NT2/D1 (cell line): ENCODE data around the gene ADK.

Experiments used
- DNase-seq: peaks from one replicate; pipeline ENCODE4 v3.0.0-alpha.2; 2011; ENCODE audit warnings: low read depth, low spot score
- H3K27me3 ChIP-seq: 2 replicates; pipeline ENCODE4 v1.6.0; 2011; ENCODE audit warnings: mild to moderate bottlenecking; ENCODE audit not compliant: insufficient read length, insufficient read depth
- H3K36me3 ChIP-seq: 2 replicates; pipeline ENCODE4 v1.6.1; 2011; ENCODE audit warnings: mild to moderate bottlenecking, low read length, mixed read lengths; ENCODE audit not compliant: insufficient read depth, insufficient read length
- H3K4me1 ChIP-seq: 2 replicates; pipeline ENCODE4 v1.5.1; 2011; ENCODE audit not compliant: insufficient read depth, insufficient read length
- H3K4me3 ChIP-seq: 2 replicates; pipeline ENCODE4 v1.5.1; 2011; ENCODE audit warnings: low read depth; ENCODE audit not compliant: insufficient read length
- H3K9ac ChIP-seq: 2 replicates; pipeline ENCODE4 v1.6.0; 2011; ENCODE audit warnings: low read depth; ENCODE audit not compliant: insufficient read length
- H3K9me3 ChIP-seq: 2 replicates; pipeline ENCODE4 v1.5.1; 2011; ENCODE audit warnings: mild to moderate bottlenecking, low read length; ENCODE audit not compliant: insufficient read depth
- SUZ12 ChIP-seq: IDR thresholded peaks from 2 replicates; pipeline ENCODE4 v1.6.1; 2011; ENCODE audit not compliant: insufficient read length, insufficient read depth; ENCODE audit errors: extremely low read depth
- YY1 ChIP-seq: IDR thresholded peaks from 2 replicates; pipeline ENCODE4 v1.6.1; 2011; ENCODE audit not compliant: insufficient read length, insufficient read depth
- ZNF274 ChIP-seq: IDR thresholded peaks from 2 replicates; pipeline ENCODE4 v1.6.1; 2011; ENCODE audit warnings: mild to moderate bottlenecking, low read depth, low read length

Gene ADK

GRCh38 chr10:74163319-74164068 lies 12.5 kb downstream of the ADK start:
- no peaks in the 10 kb centered on the region for H3K9me3 ChIP-seq
- peaks cover 5% of the 10 kb centered on the region for H3K36me3 ChIP-seq
- H3K4me1 ChIP-seq = no peaks in the 10 kb centered on the region
- H3K27me3 ChIP-seq = no peaks in the 10 kb centered on the region
- no peak overlapping the region for H3K9ac ChIP-seq
- no peak for TF ChIP-seq ZNF274
- TF ChIP-seq SUZ12 = no peak
- TF ChIP-seq YY1 = no peak
- no peak for DNase-seq
- H3K4me3 ChIP-seq = no peak overlapping the region

DNA sequence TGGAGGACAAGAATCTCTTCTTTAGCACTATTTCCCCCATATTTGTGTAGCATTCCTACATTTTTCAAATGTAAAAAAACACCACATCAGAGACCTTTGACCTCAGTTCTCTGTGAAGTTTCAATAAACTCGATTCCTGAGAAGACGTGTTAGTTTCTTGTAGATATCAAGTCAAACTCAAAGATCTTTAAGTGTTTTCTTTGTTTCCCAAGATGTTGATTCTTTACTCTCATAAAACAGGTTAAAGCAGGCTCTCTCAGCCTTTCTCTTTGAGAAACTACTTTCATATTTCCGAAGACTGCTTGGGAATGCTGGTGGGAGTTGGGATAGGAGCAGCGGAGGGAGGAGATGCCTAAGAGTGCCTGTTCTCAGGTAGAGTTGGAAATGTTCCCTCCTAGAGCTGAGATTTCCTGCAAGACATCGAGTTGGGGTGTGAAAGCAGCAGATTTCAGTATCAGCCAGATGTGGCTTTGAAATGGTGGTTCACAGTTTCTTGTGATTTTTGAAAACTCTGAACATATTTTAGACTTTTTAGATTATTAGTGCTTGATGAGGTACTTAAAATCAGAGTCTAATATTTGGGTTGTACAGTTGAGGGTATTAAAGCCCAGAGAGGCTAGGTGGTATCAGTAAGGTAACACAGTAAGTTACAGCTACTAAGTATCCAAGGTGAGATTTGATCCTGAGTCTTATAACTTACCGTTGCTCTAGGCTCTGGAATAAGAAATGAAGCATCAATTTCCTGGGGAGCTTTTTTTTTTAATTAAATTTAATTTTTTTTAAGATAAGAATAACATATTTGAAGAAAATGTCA lies 13.9 kb downstream of the ADK start:
- no peak for DNase-seq
- Histone ChIP-seq H3K27me3 (no peaks in the 10 kb centered on the region), H3K9me3 (no peaks in the 10 kb centered on the region), H3K36me3 (peaks cover 5% of the 10 kb centered on the region), H3K4me1 (no peaks in the 10 kb centered on the region), H3K4me3 (no peak overlapping the region), H3K9ac (no peak overlapping the region)
- TF ChIP-seq SUZ12 = no peak
- TF ChIP-seq YY1 = no peak
- no peak for TF ChIP-seq ZNF274

- Histone ChIP-seq H3K4me1 (no peaks in the 10 kb centered on the region), H3K9me3 (no peaks in the 10 kb centered on the region), H3K36me3 (no peaks in the 10 kb centered on the region), H3K4me3 (no peak overlapping the region), H3K27me3 (no peaks in the 10 kb centered on the region), H3K9ac (no peak overlapping the region)
- TF ChIP-seq SUZ12 (no peak), ZNF274 (no peak), YY1 (no peak)
- no peak for DNase-seq
Observed at GRCh38 chr10:74165530-74165901, 14.5 kb downstream of the ADK start.

DNA sequence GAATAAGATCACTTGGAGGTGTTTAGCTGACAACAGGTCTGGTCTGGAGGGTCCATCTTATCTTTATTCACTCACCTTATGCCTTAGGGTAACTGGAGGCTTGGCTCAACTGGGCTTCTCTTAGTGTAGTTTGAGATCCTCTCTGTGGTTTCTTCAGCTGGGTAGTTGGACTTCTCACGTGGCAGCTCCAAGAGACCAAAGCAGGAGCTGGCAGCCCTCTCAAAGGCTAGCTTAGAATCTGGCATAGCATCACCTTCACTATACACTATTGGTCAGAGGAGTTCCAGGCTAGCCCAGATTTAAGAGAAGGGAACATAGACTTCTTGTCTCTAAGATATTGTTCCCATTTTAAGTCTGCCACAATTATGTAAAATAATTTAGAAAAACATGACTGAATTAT lies 16.4 kb downstream of the ADK start:
- H3K9me3 ChIP-seq = no peaks in the 10 kb centered on the region
- DNase-seq = no peak
- no peaks in the 10 kb centered on the region for H3K27me3 ChIP-seq
- no peaks in the 10 kb centered on the region for H3K36me3 ChIP-seq
- TF ChIP-seq YY1 = no peak
- no peak for TF ChIP-seq ZNF274
- TF ChIP-seq SUZ12 = no peak
- H3K4me3 ChIP-seq = no peak overlapping the region
- H3K4me1 ChIP-seq = no peaks in the 10 kb centered on the region
- no peak overlapping the region for H3K9ac ChIP-seq

DNA sequence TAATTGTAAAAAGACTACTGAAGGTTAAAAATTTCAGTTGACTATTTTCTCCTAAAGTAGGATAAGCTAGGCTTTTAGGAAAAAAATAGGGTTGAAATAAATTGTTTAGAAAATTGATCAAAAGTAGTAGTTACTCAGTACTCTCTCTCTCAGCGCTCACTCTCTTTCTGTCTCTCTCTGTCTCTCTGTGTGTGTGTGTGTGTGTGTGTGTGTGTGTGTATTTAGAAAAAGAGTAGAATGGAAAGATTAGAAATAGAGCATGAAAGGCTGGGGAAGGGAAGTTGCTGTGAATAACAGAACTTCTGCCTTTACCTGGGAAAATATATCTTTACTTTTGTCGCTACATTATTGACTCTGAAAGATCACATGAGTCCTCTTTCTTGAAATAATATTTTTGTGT lies 20.6 kb downstream of the ADK start:
- no peak for TF ChIP-seq YY1
- TF ChIP-seq ZNF274 = no peak
- no peak for TF ChIP-seq SUZ12
- no peak overlapping the region for H3K4me3 ChIP-seq
- no peak for DNase-seq

DNA sequence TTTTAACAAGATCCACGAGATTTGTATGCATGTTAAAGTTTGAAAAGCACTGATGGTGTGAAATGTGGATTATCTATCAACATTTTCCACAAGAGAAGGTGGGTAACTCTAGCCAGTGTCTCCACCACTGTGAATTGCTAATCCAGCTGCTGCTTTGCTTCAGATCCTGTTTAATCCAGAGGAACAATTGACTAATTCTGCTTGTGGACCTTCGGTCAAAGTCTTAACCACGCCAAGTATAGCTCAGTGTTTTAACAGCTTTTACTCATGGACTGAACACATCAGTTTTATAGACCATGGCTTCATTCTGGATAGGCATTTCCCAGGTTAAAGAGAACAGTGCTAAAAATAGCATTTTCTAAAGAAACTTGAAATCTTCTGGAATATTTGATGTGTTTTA lies 23.5 kb downstream of the ADK start:
- Histone ChIP-seq H3K4me3 (no peak overlapping the region), H3K27me3 (no peaks in the 10 kb centered on the region), H3K9me3 (no peaks in the 10 kb centered on the region), H3K4me1 (no peaks in the 10 kb centered on the region), H3K36me3 (no peaks in the 10 kb centered on the region), H3K9ac (no peak overlapping the region)
- no peak for DNase-seq
- TF ChIP-seq ZNF274 (no peak), YY1 (no peak)

More for the DNA sequence above, 20.6 kb downstream of the ADK start:
- Histone ChIP-seq H3K4me1 (no peaks in the 10 kb centered on the region), H3K9me3 (no peaks in the 10 kb centered on the region), H3K36me3 (no peaks in the 10 kb centered on the region), H3K27me3 (no peaks in the 10 kb centered on the region), H3K9ac (no peak overlapping the region)

DNA sequence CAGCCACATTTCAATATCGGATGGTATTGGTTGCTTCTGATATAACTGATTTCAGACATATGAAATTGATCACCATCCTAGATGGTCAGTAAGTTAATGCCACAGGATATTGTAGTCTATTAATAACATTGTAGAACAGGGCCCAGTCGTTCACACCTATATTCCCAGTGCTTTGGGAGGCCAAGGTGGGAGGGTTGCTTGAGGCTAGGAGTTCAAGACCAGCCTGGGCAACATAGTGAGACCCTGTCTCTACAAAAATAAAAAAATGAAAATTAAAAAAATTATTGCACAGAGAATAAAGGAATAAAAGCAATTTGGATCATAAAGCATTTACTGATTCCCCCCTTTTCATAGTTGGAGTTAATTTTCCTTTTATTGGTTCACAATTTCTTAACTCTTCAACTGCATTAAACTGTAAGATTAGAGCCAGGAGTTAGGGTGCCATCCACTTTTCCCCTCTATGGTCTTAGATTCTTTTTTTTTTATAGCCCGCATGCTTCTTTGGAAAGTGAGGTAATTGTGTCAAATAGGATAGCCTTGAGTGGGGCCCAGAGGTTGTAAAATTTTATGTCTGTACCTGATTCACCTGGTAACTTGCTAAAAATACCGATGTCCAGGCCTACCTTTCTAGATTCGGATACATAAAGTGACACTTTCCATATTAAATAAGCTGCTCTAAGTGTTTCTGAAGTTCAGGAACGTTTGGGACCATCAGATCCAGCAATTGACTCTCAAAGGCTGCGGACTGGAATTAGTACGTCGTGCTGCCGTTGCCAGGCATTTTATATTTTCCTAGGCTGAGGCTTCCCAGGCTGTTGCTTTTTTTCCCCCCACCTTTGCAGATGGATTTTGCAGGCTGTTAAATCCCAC lies 24.7 kb downstream of the ADK start:
- no peak for TF ChIP-seq ZNF274
- no peak for TF ChIP-seq YY1
- TF ChIP-seq SUZ12 = no peak
- H3K36me3 ChIP-seq = no peaks in the 10 kb centered on the region
- H3K27me3 ChIP-seq = no peaks in the 10 kb centered on the region
- H3K9ac ChIP-seq = peak overlapping the region; percentile 92
- no peaks in the 10 kb centered on the region for H3K4me1 ChIP-seq
- H3K9me3 ChIP-seq = no peaks in the 10 kb centered on the region
- H3K4me3 ChIP-seq = peak overlapping the region; percentile 87
- DNase-seq = no peak
